HepG2 (cell line): ENCODE results near the gene STC2. TPM values are rescaled to one million over a fixed set of nuclear protein-coding genes. Genes with fewer than 3 reads are reported as not detected.

Experiments used
- ARID2 ChIP-seq: sonication (generic); formaldehyde crosslinking; IDR thresholded peaks from 2 replicates; pipeline ENCODE4 v1.8.1; 2022; ENCODE audit warnings: mild to moderate bottlenecking, missing genetic modification reagents, borderline replicate concordance
- FOXC1 ChIP-seq: sonication (generic); formaldehyde crosslinking; IDR thresholded peaks from 2 replicates; pipeline ENCODE4 v1.8.0; 2022; ENCODE audit warnings: mild to moderate bottlenecking, missing genetic modification reagents, borderline replicate concordance
- ISL2 ChIP-seq: sonication (generic); formaldehyde crosslinking; IDR thresholded peaks from 2 replicates; pipeline ENCODE4 v1.5.0; 2020; ENCODE audit warnings: missing genetic modification reagents
- KLF9 ChIP-seq: IDR thresholded peaks from 2 replicates; pipeline ENCODE4 v1.6.1; 2016; ENCODE audit warnings: low read depth
- KMT2A ChIP-seq: sonication (generic); formaldehyde crosslinking; IDR thresholded peaks from 2 replicates; pipeline ENCODE4 v1.4.0; 2020; ENCODE audit warnings: missing genetic modification reagents
- MNT ChIP-seq: fragments of 450-650 bp; IDR thresholded peaks from 2 replicates; pipeline ENCODE4 v1.6.1; 2016
- MTF1 ChIP-seq: sonication (generic); formaldehyde crosslinking; IDR thresholded peaks from 2 replicates; pipeline ENCODE4 v1.5.0; 2020; ENCODE audit warnings: missing genetic modification reagents
- NCOA2 ChIP-seq: sonication (generic); formaldehyde crosslinking; IDR thresholded peaks from 2 replicates; pipeline ENCODE4 v1.8.0; 2022; ENCODE audit warnings: inconsistent platforms
- NFE2L1 ChIP-seq: sonication (generic); formaldehyde crosslinking; IDR thresholded peaks from 2 replicates; pipeline ENCODE4 v1.4.0; 2020; ENCODE audit warnings: missing genetic modification reagents, mild to moderate bottlenecking, borderline replicate concordance
- RAD21 ChIP-seq: fragments of 450-650 bp; formaldehyde crosslinking; IDR thresholded peaks from 2 replicates; pipeline ENCODE4 v1.5.0; 2020; ENCODE audit warnings: mild to moderate bottlenecking
- RXRA ChIP-seq: sonication (generic); formaldehyde crosslinking; IDR thresholded peaks from 2 replicates; pipeline ENCODE4 v1.5.1; 2020; ENCODE audit warnings: missing genetic modification reagents
- SIX4 ChIP-seq: sonication (generic); formaldehyde crosslinking; IDR thresholded peaks from 2 replicates; pipeline ENCODE4 v1.4.0; 2020; ENCODE audit warnings: missing genetic modification reagents
- SOX13 ChIP-seq, 3 experiments: fragments of 450-650 bp in 1 of 3; sonication (generic) in 1 of 3; formaldehyde crosslinking in 1 of 3; IDR thresholded peaks in 2 of 3; conservative IDR thresholded peaks in 1 of 3; 2 replicates each; pipeline versions ENCODE4 v1.5.0 to v1.6.1; 2016 to 2020; ENCODE audit warnings: antibody characterized with exemption in 1 of 3, mild to moderate bottlenecking in 1 of 3, missing compliant biosample characterization in 1 of 3, missing genetic modification reagents in 1 of 3, moderate library complexity in 1 of 3
- SP4 ChIP-seq: sonication (generic); formaldehyde crosslinking; IDR thresholded peaks from 2 replicates; pipeline ENCODE4 v1.8.1; 2023; ENCODE audit warnings: mild to moderate bottlenecking, missing genetic modification reagents
- TFE3 ChIP-seq: IDR thresholded peaks from 2 replicates; pipeline ENCODE4 v1.6.1; 2016
- ZBTB34 ChIP-seq: sonication (generic); formaldehyde crosslinking; IDR thresholded peaks from 2 replicates; pipeline ENCODE4 v1.8.0; 2022; ENCODE audit warnings: mild to moderate bottlenecking, missing genetic modification reagents
- ZBTB44 ChIP-seq: sonication (generic); formaldehyde crosslinking; IDR thresholded peaks from 2 replicates; pipeline ENCODE4 v1.4.0; 2020; ENCODE audit warnings: missing genetic modification reagents
- ZNF282 ChIP-seq: fragments of 450-650 bp; IDR thresholded peaks from 2 replicates; pipeline ENCODE4 v1.6.1; 2018; ENCODE audit not compliant: partially characterized antibody
- ZNF33B ChIP-seq: sonication (generic); formaldehyde crosslinking; IDR thresholded peaks from 2 replicates; pipeline ENCODE4 v1.5.1; 2020; ENCODE audit warnings: mild to moderate bottlenecking, missing genetic modification reagents
- ZNF639 ChIP-seq: conservative IDR thresholded peaks from 2 replicates; pipeline ENCODE4 v1.6.1; 2018; ENCODE audit warnings: missing genetic modification reagents
- ZNF83 ChIP-seq: sonication (generic); formaldehyde crosslinking; IDR thresholded peaks from 2 replicates; pipeline ENCODE4 v1.4.0; 2020; ENCODE audit warnings: missing genetic modification reagents, mild to moderate bottlenecking, borderline replicate concordance
- ZSCAN9 ChIP-seq: IDR thresholded peaks from 2 replicates; pipeline ENCODE4 v1.6.1; 2016; ENCODE audit warnings: borderline replicate concordance
- polyA plus RNA-seq, 8 experiments: library from polyadenylated mRNA; depleted of rRNA in 3 of 8; stranded (reverse) in 7 of 8; unstranded in 1 of 8; fragments of >200 nt; fragmentation: Illumina TruSeq in 4 of 8; extraction: Trizol in 4 of 8; gene quantifications; 2 replicates each; pipeline versions ENCODE4 v1.2.1 to v1.2.3, GENCODE V29; 2011 to 2016; ENCODE audit warnings: low read depth in 4 of 8, missing spikeins in 1 of 8, mixed read lengths in 1 of 8; ENCODE audit not compliant: insufficient read depth in 1 of 8
- total RNA-seq, 5 experiments: library from RNA; depleted of rRNA; stranded (reverse); fragments of >200 nt; fragmentation: Illumina TruSeq; extraction: Trizol; gene quantifications; 2 replicates each; pipeline ENCODE4 v1.2.3, GENCODE V29; 2016; ENCODE audit warnings: low read depth in 1 of 5

The STC2 gene
- total and polyA plus RNA-seq, 2 of the 13 experiments (the other 11 are each of a cell fraction or from before 2014, with no cell fraction given): 27.1 to 69.2 TPM

GRCh38 chr5:173304591-173304988, 23.6 kb downstream of the STC2 start (continued):
- TF ChIP-seq ARID2 (CRISPR knock-in tag): no peak
- TF ChIP-seq MNT: no peak
- TF ChIP-seq SP4 (CRISPR knock-in tag): no peak
- TF ChIP-seq NFE2L1: no peak
- TF ChIP-seq KMT2A (CRISPR knock-in tag): no peak
- no peak for TF ChIP-seq SIX4 (CRISPR knock-in tag)
- TF ChIP-seq TFE3 (CRISPR knock-in tag): peak; percentile 45; the same call in 1 of the 2 replicates
- TF ChIP-seq RXRA: no peak
- TF ChIP-seq ZNF639 (CRISPR knock-in tag): no peak
- no peak for TF ChIP-seq KLF9 (CRISPR knock-in tag)
- TF ChIP-seq ISL2 (CRISPR knock-in tag): no peak
- TF ChIP-seq SOX13 (IDR thresholded peaks at IDR 0.05): no peak
- TF ChIP-seq SOX13 (CRISPR knock-in tag; conservative IDR thresholded peaks at IDR 0.05 in 1 of 2, IDR thresholded peaks at IDR 0.05 in 1 of 2): peak in 1 of 2 experiments; percentile 80; a peak in 2 of 4 replicates
- peak; percentile 68 for TF ChIP-seq NCOA2 (CRISPR knock-in tag)
- TF ChIP-seq MTF1 (CRISPR knock-in tag): no peak
- TF ChIP-seq FOXC1 (CRISPR knock-in tag): no peak
- no peak for TF ChIP-seq ZNF83
- no peak for TF ChIP-seq ZBTB44 (CRISPR knock-in tag)
- TF ChIP-seq ZBTB34 (CRISPR knock-in tag): no peak
- no peak for TF ChIP-seq RAD21 (CRISPR knock-in tag)
- TF ChIP-seq ZNF33B (CRISPR knock-in tag): no peak
- peak; percentile 74; the same call in 1 of the 2 replicates for TF ChIP-seq ZSCAN9 (CRISPR knock-in tag)
- TF ChIP-seq ZNF282: no peak
